IMR-90 (cell line): ENCODE data around the gene CEP70. TPM values are rescaled to one million over a fixed set of nuclear protein-coding genes. Genes with fewer than 3 reads are reported as not detected.

Experiments
- ATAC-seq: fragments of 200-7000 bp; cut with Tn5 transposase; 2 replicates; pipeline ENCODE4 v1.9.1; 2020; ENCODE audit warnings: low read depth, mild to moderate bottlenecking, moderate library complexity
- BruUV-seq: library from RNA; stranded (reverse); fragments of 400-500 nt; replicated peaks from 2 replicates; lab custom pipeline; 2021; lab: Mats Ljungman, UMichigan
- CTCF ChIA-PET: fragments of 300-600 bp; formaldehyde crosslinking; extraction: SDS; loops from one replicate; lab custom pipeline; 2021; ENCODE audit warnings: antibody characterized with exemption; lab: Yijun Ruan, JAX
- POLR2A ChIA-PET: fragments of 300-600 bp; sonication (Branson Sonifier 250); formaldehyde crosslinking; loops from one replicate; lab custom pipeline; 2022; ENCODE audit warnings: antibody characterized with exemption; ENCODE audit not compliant: unreplicated experiment; lab: Charles Lee
- DNase-seq: peaks from one replicate; pipeline ENCODE4 v3.0.0; 2013
- H2AFZ ChIP-seq: replicated peaks from 2 replicates; pipeline ENCODE3; 2013; ENCODE audit warnings: low read length, mild to moderate bottlenecking; ENCODE audit not compliant: poor library complexity
- H2AK5ac ChIP-seq: 2 replicates; pipeline ENCODE4 v1.6.1; 2013; ENCODE audit warnings: low read depth, low read length, inconsistent platforms
- H2AK9ac ChIP-seq: replicated peaks from 2 replicates; pipeline ENCODE3; 2013; ENCODE audit warnings: mild to moderate bottlenecking, low read depth, low read length, moderate library complexity; ENCODE audit not compliant: poor library complexity
- H2BK120ac ChIP-seq: 2 replicates; pipeline ENCODE4 v1.6.1; 2013; ENCODE audit warnings: low read depth, low read length, inconsistent platforms
- H2BK15ac ChIP-seq: 3 replicates; pipeline ENCODE4 v1.6.1; 2013; ENCODE audit warnings: low read depth, low read length, inconsistent platforms
- H2BK20ac ChIP-seq: 2 replicates; pipeline ENCODE4 v1.6.1; 2013; ENCODE audit warnings: low read depth, mild to moderate bottlenecking, inconsistent platforms, low read length, moderate library complexity
- H2BK5ac ChIP-seq: 2 replicates; pipeline ENCODE4 v1.6.1; 2013; ENCODE audit warnings: mild to moderate bottlenecking, low read depth, low read length, inconsistent platforms; ENCODE audit not compliant: poor library complexity, severe bottlenecking
- H3K14ac ChIP-seq: replicated peaks from 2 replicates; pipeline ENCODE4 v1.6.1; 2013; ENCODE audit warnings: low read depth, low read length, inconsistent platforms
- H3K18ac ChIP-seq: 2 replicates; pipeline ENCODE4 v1.6.1; 2013; ENCODE audit warnings: low read depth, low read length, control low read depth
- H3K23ac ChIP-seq: 2 replicates; pipeline ENCODE4 v1.6.1; 2013; ENCODE audit warnings: low read depth, low read length, inconsistent platforms
- H3K27ac ChIP-seq: 2 replicates; pipeline ENCODE4 v1.5.1; 2013; ENCODE audit warnings: mild to moderate bottlenecking, control low read depth, low read length; ENCODE audit not compliant: insufficient read depth
- H3K27me3 ChIP-seq: 2 replicates; pipeline ENCODE4 v1.6.1; 2013; ENCODE audit warnings: low read length; ENCODE audit not compliant: control insufficient read depth, insufficient read depth
- H3K36me3 ChIP-seq: 2 replicates; pipeline ENCODE4 v1.6.1; 2013; ENCODE audit warnings: low read length, mixed read lengths; ENCODE audit not compliant: control insufficient read depth, insufficient read depth
- H3K4ac ChIP-seq: 2 replicates; pipeline ENCODE4 v1.6.1; 2013; ENCODE audit warnings: low read depth, low read length, inconsistent platforms
- H3K4me1 ChIP-seq: 2 replicates; pipeline ENCODE4 v1.6.1; 2013; ENCODE audit warnings: low read length, mixed read lengths; ENCODE audit not compliant: control insufficient read depth, insufficient read depth
- H3K4me2 ChIP-seq: 2 replicates; pipeline ENCODE4 v1.6.1; 2013; ENCODE audit warnings: low read depth, mild to moderate bottlenecking, control low read depth, low read length, moderate library complexity
- H3K4me3 ChIP-seq: 2 replicates; pipeline ENCODE4 v1.5.1; 2013; ENCODE audit warnings: low read depth, mild to moderate bottlenecking, control low read depth, low read length, moderate library complexity; ENCODE audit not compliant: insufficient read depth
- H3K56ac ChIP-seq: 2 replicates; pipeline ENCODE4 v1.6.1; 2013; ENCODE audit warnings: low read length, inconsistent platforms; ENCODE audit not compliant: insufficient read depth; ENCODE audit errors: extremely low read depth
- H3K79me1 ChIP-seq, 2 experiments: 2 replicates each; pipeline ENCODE4 v1.6.1; 2013; ENCODE audit warnings: low read length in 2 of 2, inconsistent platforms in 1 of 2, low read depth in 1 of 2
- H3K9ac ChIP-seq: 2 replicates; pipeline ENCODE4 v1.6.1; 2013; ENCODE audit warnings: low read depth, low read length, control low read depth
- H3K9me1 ChIP-seq: 2 replicates; pipeline ENCODE4 v1.6.1; 2013; ENCODE audit warnings: low read length, inconsistent platforms; ENCODE audit not compliant: insufficient read depth
- H3K9me3 ChIP-seq: 2 replicates; pipeline ENCODE4 v1.6.1; 2013; ENCODE audit warnings: low read length; ENCODE audit not compliant: control insufficient read depth, insufficient read depth
- H4K20me1 ChIP-seq: 2 replicates; pipeline ENCODE4 v1.6.1; 2013; ENCODE audit warnings: low read length, inconsistent platforms; ENCODE audit not compliant: insufficient read depth
- H4K5ac ChIP-seq: 2 replicates; pipeline ENCODE4 v1.6.1; 2013; ENCODE audit warnings: mild to moderate bottlenecking, low read depth, low read length, control low read depth
- H4K8ac ChIP-seq, 2 experiments: 2 replicates each; pipeline ENCODE4 v1.6.1; 2013; ENCODE audit warnings: low read depth in 2 of 2, low read length in 2 of 2, control low read depth in 1 of 2, inconsistent platforms in 1 of 2
- H4K91ac ChIP-seq: 2 replicates; pipeline ENCODE4 v1.6.1; 2013; ENCODE audit warnings: low read depth, low read length, inconsistent platforms; ENCODE audit not compliant: insufficient read depth
- ELK1 ChIP-seq: fragments of 150-350 bp; IDR thresholded peaks from 2 replicates; pipeline ENCODE4 v1.6.1; 2016; ENCODE audit warnings: low read depth, mild to moderate bottlenecking, low read length, moderate library complexity, borderline replicate concordance
- MAZ ChIP-seq: IDR thresholded peaks from 2 replicates; pipeline ENCODE4 v1.6.1; 2012; ENCODE audit warnings: low read depth, mild to moderate bottlenecking, low read length, improper control_type of control experiment, moderate library complexity, borderline replicate concordance
- MXI1 ChIP-seq: IDR thresholded peaks from 2 replicates; pipeline ENCODE4 v1.6.1; 2012; ENCODE audit warnings: low read depth, mild to moderate bottlenecking, low read length, moderate library complexity, borderline replicate concordance
- RFX5 ChIP-seq: IDR thresholded peaks from 2 replicates; pipeline ENCODE4 v1.8.0; 2012; ENCODE audit warnings: low read depth, mild to moderate bottlenecking, low read length, moderate library complexity
- SMC3 ChIP-seq: fragments of 150-350 bp; IDR thresholded peaks from 2 replicates; pipeline ENCODE4 v1.6.1; 2016; ENCODE audit warnings: low read depth, mild to moderate bottlenecking, antibody characterized with exemption, low read length, moderate library complexity
- USF2 ChIP-seq: fragments of 150-350 bp; IDR thresholded peaks from 2 replicates; pipeline ENCODE4 v1.6.1; 2017; ENCODE audit warnings: mild to moderate bottlenecking, antibody characterized with exemption, low read length, low read depth
- WGBS, 2 experiments: methylation state at CpG; one replicate each; pipeline versions ENCODE4 v1.1.5 to v1.1.7; 2013; ENCODE audit warnings: missing lambda C conversion rate in 2 of 2; ENCODE audit not compliant: insufficient read length in 1 of 2; ENCODE audit errors: extremely low coverage in 2 of 2; 5-methylcytosine and 5-hydroxymethylcytosine counted together
- dilution Hi-C: fragments of 300-500 bp; cut with HindIII; formaldehyde crosslinking; loops from one replicate; pipeline ENCODE4 v1.14.3; 2018; ENCODE audit warnings: low sequenced_read_pairs; ENCODE audit not compliant: unreplicated experiment
- in situ Hi-C: fragments of 300-500 bp; cut with MboI; formaldehyde crosslinking; loops from 3 replicates; pipeline ENCODE4 v1.14.3; 2019; ENCODE audit warnings: low sequenced_read_pairs, inconsistent platforms, mixed read lengths
- intact Hi-C: fragments of 100-400 bp; cut with micrococcal nuclease; formaldehyde crosslinking; loops from 2 replicates; pipeline ENCODE4 v1.10.0; 2022
- polyA plus RNA-seq, 3 experiments: library from polyadenylated mRNA; depleted of rRNA; stranded (reverse); fragments of >200 nt; gene quantifications; 2 replicates each; pipeline ENCODE4 v1.2.3, GENCODE V29; 2012; ENCODE audit warnings: low replicate concordance in 1 of 3
- total RNA-seq: library from RNA; depleted of rRNA; stranded (reverse); fragments of >200 nt; gene quantifications from 2 replicates; pipeline ENCODE4 v1.2.3, GENCODE V29; 2012

CEP70 gene
- total and polyA plus RNA-seq, 2 of the 4 experiments (the other 2 are of a cell fraction): 4.6 to 11.1 TPM

GRCh38 chr3:138578961-138579574 is 15.0 kb downstream of the CEP70 start:
- dilution Hi-C loops: no loop called here

More at GRCh38 chr3:138578961-138579574, 15.0 kb downstream of the CEP70 start:
- Histone ChIP-seq H2BK20ac (no peak overlapping the region), H3K18ac (no peak overlapping the region), H3K9ac (no peak overlapping the region), H3K36me3 (no peaks in the 10 kb centered on the region), H4K8ac (no peak overlapping the region), H2AFZ (no peak overlapping the region), H3K4me2 (no peak overlapping the region), H3K79me1 (peaks cover 6 to 10% of the 10 kb centered on the region in 2 experiments; a peak in 2 of 4 replicates), H3K14ac (no peak overlapping the region), H3K23ac (no peak overlapping the region), H2AK5ac (no peak overlapping the region), H4K91ac (no peak overlapping the region), H3K4me1 (no peaks in the 10 kb centered on the region), H4K20me1 (no peaks in the 10 kb centered on the region), H3K27me3 (no peaks in the 10 kb centered on the region), H3K9me3 (peaks cover 2% of the 10 kb centered on the region; the same call in 1 of the 2 replicates), H3K4me3 (no peak overlapping the region), H2AK9ac (no peak overlapping the region), H2BK15ac (no peak overlapping the region), H3K56ac (no peak overlapping the region), H3K27ac (no peak overlapping the region), H3K4ac (no peak overlapping the region), H2BK120ac (no peak overlapping the region), H2BK5ac (no peak overlapping the region), H3K9me1 (no peaks in the 10 kb centered on the region; the same call in 1 of the 2 replicates), H4K5ac (no peak overlapping the region)
- intact Hi-C loops (no loop called here), in situ Hi-C loops (loop anchor here (25.0 kb wide), 1 partner anchor 758 kb away; the partner anchor contains the start of gene MRPS22)
- no CpG with 5 or more reads among the region's 6 CpGs for WGBS, 2 experiments
- DNase-seq (no peak), ATAC-seq (no peak)
- TF ChIP-seq USF2 (no peak), SMC3 (no peak), MXI1 (no peak), ELK1 (no peak), RFX5 (no peak), MAZ (no peak)
- CTCF ChIA-PET: no interaction called here
- BruUV-seq: no TSS peak
- POLR2A ChIA-PET: no interaction called here
